Measurements from ENCODE around the gene SPATS2L.

SPATS2L gene

DNA sequence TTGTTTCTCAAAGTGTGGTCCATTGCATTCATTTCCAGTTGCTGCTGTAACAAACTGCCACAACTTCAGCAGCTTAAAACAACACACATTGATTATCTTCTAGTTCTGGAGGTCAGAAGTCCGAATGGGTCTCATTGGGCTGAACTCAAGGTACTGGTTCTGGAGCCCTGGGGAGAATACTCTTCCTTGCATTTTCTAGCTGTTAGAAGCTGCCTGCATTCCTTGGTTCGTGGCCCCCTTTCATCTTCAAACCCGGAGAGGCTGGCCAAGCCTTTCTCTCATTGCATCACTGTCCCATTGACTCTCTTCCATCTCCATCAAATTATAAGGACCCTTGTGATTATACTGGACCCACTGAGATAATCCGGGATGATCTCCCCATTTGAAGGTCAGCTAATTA, 98.1 kb downstream of the SPATS2L start:
- Histone ChIP-seq H3K9me2 (replicated peaks; ENCODE audit: insufficient read depth, low read length) (no peaks in the 10 kb centered on the region), H3K9me3 (ENCODE audit: insufficient read depth, low read length) (no peaks in the 10 kb centered on the region), H3F3A (ENCODE audit: insufficient read depth) (no peaks in the 10 kb centered on the region), H3K9ac (ENCODE audit: low read length) (no peak overlapping the region), H3K36me3 (ENCODE audit: low read length) (no peaks in the 10 kb centered on the region), H4K20me1 (ENCODE audit: low read depth, low read length) (no peaks in the 10 kb centered on the region), H3K27ac (ENCODE audit: low read depth, low read length) (no peak overlapping the region), H3K79me2 (ENCODE audit: insufficient read depth, low read length) (no peaks in the 10 kb centered on the region), H2AFZ (ENCODE audit: low read depth, low read length, severe bottlenecking) (no peak overlapping the region), H3K27me3 (ENCODE audit: low read length) (no peaks in the 10 kb centered on the region), H3K4me2 (ENCODE audit: low read depth, low read length, poor library complexity, severe bottlenecking) (no peak overlapping the region), H3K4me3 (ENCODE audit: insufficient read depth, low read length, poor library complexity, severe bottlenecking) (no peak overlapping the region)
- TF ChIP-seq, protein P1, sequence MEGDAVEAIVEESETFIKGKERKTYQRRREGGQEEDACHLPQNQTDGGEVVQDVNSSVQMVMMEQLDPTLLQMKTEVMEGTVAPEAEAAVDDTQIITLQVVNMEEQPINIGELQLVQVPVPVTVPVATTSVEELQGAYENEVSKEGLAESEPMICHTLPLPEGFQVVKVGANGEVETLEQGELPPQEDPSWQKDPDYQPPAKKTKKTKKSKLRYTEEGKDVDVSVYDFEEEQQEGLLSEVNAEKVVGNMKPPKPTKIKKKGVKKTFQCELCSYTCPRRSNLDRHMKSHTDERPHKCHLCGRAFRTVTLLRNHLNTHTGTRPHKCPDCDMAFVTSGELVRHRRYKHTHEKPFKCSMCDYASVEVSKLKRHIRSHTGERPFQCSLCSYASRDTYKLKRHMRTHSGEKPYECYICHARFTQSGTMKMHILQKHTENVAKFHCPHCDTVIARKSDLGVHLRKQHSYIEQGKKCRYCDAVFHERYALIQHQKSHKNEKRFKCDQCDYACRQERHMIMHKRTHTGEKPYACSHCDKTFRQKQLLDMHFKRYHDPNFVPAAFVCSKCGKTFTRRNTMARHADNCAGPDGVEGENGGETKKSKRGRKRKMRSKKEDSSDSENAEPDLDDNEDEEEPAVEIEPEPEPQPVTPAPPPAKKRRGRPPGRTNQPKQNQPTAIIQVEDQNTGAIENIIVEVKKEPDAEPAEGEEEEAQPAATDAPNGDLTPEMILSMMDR (IDR thresholded peaks at IDR 0.05; ENCODE audit: insufficient read depth, low read length, poor library complexity, severe bottlenecking) = no peak
- TF ChIP-seq EZH2phosphoT487 (conservative IDR thresholded peaks at IDR 0.05; ENCODE audit: low read length) = no peak

DNA sequence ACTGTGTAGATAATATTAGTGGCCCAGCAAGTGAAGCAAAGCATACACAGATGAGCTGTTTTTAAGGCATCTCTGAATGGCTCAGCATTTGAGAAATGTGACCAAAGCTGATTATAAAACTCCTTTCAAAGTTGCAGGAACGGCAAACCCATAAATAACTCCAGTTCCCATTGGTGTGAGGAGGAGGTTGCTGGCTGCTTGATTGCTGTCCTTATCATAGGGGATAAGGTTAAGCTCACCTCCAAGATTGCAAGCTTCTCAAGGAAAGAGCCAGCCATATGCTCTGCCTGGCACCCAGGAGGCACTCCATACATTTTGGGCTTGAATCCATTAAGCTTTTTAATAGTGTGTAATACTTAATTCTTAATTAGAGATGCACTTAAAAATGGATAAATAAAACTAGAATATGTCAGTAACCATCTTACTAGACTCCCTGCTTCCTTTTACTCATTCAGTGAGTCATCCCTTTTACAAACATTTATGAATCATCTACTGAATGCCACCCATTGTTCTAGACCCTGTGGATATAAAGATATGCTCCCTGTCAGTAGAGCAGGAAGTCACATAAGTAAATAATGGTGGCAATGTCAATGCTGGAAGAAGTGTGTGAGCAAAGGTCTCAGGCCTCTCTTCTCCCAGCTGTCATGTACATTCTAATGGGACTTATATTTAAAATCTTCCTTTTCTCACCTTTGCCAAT, 99.3 kb downstream of the SPATS2L start:
- Histone ChIP-seq H2AFZ (ENCODE audit: low read depth, low read length, severe bottlenecking) (no peak overlapping the region), H3K27ac (ENCODE audit: low read depth, low read length) (no peak overlapping the region), H3K36me3 (ENCODE audit: low read length) (no peaks in the 10 kb centered on the region), H4K20me1 (ENCODE audit: low read depth, low read length) (no peaks in the 10 kb centered on the region), H3K9ac (ENCODE audit: low read length) (no peak overlapping the region), H3K27me3 (ENCODE audit: low read length) (no peaks in the 10 kb centered on the region), H3K4me3 (ENCODE audit: insufficient read depth, low read length, poor library complexity, severe bottlenecking) (no peak overlapping the region), H3K9me2 (replicated peaks; ENCODE audit: insufficient read depth, low read length) (no peaks in the 10 kb centered on the region), H3K4me2 (ENCODE audit: low read depth, low read length, poor library complexity, severe bottlenecking) (no peak overlapping the region), H3K9me3 (ENCODE audit: insufficient read depth, low read length) (no peaks in the 10 kb centered on the region), H3K79me2 (ENCODE audit: insufficient read depth, low read length) (no peaks in the 10 kb centered on the region), H3F3A (ENCODE audit: insufficient read depth) (no peaks in the 10 kb centered on the region)
- TF ChIP-seq EZH2phosphoT487 (conservative IDR thresholded peaks at IDR 0.05; ENCODE audit: low read length) = no peak
- TF ChIP-seq, protein P1 (IDR thresholded peaks at IDR 0.05; ENCODE audit: insufficient read depth, low read length, poor library complexity, severe bottlenecking) = no peak

DNA sequence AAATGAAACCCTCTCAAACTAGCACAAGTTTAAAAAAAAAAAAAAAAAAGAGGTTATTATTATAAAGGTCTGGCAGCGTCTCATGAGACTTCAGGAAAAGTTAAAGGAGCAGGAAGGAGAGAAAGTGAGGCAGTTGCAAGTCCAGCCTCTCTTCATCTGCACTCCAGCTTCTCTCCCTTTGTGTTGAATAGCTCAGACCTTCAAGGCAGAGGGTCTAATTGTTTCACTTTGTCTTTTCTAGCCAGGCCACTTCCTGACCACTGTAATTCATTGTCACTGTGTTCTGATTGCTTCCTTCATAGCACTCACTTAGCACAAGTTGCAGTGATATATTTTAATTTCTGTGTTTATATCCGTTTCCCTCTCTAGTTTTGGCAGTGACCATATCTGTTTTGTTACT, 99.9 kb downstream of the SPATS2L start:
- H3K4me3 ChIP-seq (ENCODE audit: insufficient read depth, low read length, poor library complexity, severe bottlenecking) = no peak overlapping the region
- no peak for TF ChIP-seq EZH2phosphoT487 (conservative IDR thresholded peaks at IDR 0.05; ENCODE audit: low read length)
- no peak overlapping the region for H3K9ac ChIP-seq (ENCODE audit: low read length)
- H3K4me2 ChIP-seq (ENCODE audit: low read depth, low read length, poor library complexity, severe bottlenecking) = no peak overlapping the region
- H3K36me3 ChIP-seq (ENCODE audit: low read length) = no peaks in the 10 kb centered on the region
- no peaks in the 10 kb centered on the region for H4K20me1 ChIP-seq (ENCODE audit: low read depth, low read length)
- H2AFZ ChIP-seq (ENCODE audit: low read depth, low read length, severe bottlenecking) = no peak overlapping the region
- H3K9me3 ChIP-seq (ENCODE audit: insufficient read depth, low read length) = no peaks in the 10 kb centered on the region
- H3K9me2 ChIP-seq (replicated peaks; ENCODE audit: insufficient read depth, low read length) = no peaks in the 10 kb centered on the region
- no peaks in the 10 kb centered on the region for H3F3A ChIP-seq (ENCODE audit: insufficient read depth)
- H3K27ac ChIP-seq (ENCODE audit: low read depth, low read length) = no peak overlapping the region
- H3K79me2 ChIP-seq (ENCODE audit: insufficient read depth, low read length) = no peaks in the 10 kb centered on the region
- H3K27me3 ChIP-seq (ENCODE audit: low read length) = no peaks in the 10 kb centered on the region
